ENCODE results near the gene MEIKIN.

GRCh38 chr5:131766689-131767088 lies 178.8 kb downstream of the MEIKIN start:
- no peak for TF ChIP-seq CTCF (conservative IDR thresholded peaks at IDR 0.05)
- no peak for TF ChIP-seq ZFX (IDR thresholded peaks at IDR 0.05)
